SK-N-SH (cell line): ENCODE data around the gene ANKRD11. TPM values are rescaled to one million over a fixed set of nuclear protein-coding genes. Genes with fewer than 3 reads are reported as not detected.
A peak's percentile ranks its signal among the peaks of the same experiment; 100 is the strongest.

ENCODE experiments used
- CTCF ChIA-PET: fragments of 300-600, 350-600 bp; formaldehyde crosslinking; extraction: SDS; loops from one replicate; lab custom pipeline; 2021; lab: Yijun Ruan, JAX
- POLR2A ChIA-PET: fragments of 350-600 bp; sonication (Branson Sonifier 250); formaldehyde crosslinking; extraction: SDS; loops from one replicate; lab custom pipeline; 2020; ENCODE audit warnings: antibody characterized with exemption, inconsistent platforms; lab: Yijun Ruan, JAX
- DNase-seq: peaks from one replicate; pipeline ENCODE4 v3.0.0; 2012
- H2AFZ ChIP-seq: fragments of 200-600 bp; sonication (generic); 2 replicates; pipeline ENCODE4 v1.8.1; 2016; ENCODE audit warnings: antibody characterized with exemption, mild to moderate bottlenecking, low read depth
- H3F3A ChIP-seq: fragments of 200-600 bp; sonication (generic); replicated peaks from 2 replicates; pipeline ENCODE3; 2016; ENCODE audit warnings: antibody characterized with exemption, mild to moderate bottlenecking; ENCODE audit not compliant: insufficient read depth
- H3K27ac ChIP-seq, 2 experiments: fragments of 200-500 bp in 1 of 2; fragments of 200-600 bp in 1 of 2; sonication (Bioruptor generic) in 1 of 2; sonication (generic), shearing (Covaris generic) in 1 of 2; 2 replicates each; pipeline versions ENCODE4 v1.5.1 to v1.6.1; 2014 to 2016; ENCODE audit warnings: low read depth in 2 of 2, inconsistent platforms in 1 of 2, low read length in 1 of 2, mild to moderate bottlenecking in 1 of 2, mixed read lengths in 1 of 2
- H3K27me3 ChIP-seq: fragments of 200-600 bp; sonication (generic), shearing (Covaris generic); 2 replicates; pipeline ENCODE4 v1.6.1; 2016; ENCODE audit warnings: mixed run types; ENCODE audit not compliant: insufficient read depth
- H3K36me3 ChIP-seq, 2 experiments: fragments of 200-500 bp in 1 of 2; fragments of 200-600 bp in 1 of 2; sonication (Bioruptor generic) in 1 of 2; sonication (generic) in 1 of 2; replicated peaks in 1 of 2; 2 replicates each; pipeline versions ENCODE3 to v1.5.1; 2014 to 2016; ENCODE audit warnings: low read length in 1 of 2, mild to moderate bottlenecking in 1 of 2; ENCODE audit not compliant: insufficient read depth in 2 of 2, control insufficient read depth in 1 of 2
- H3K4me1 ChIP-seq, 2 experiments: fragments of 200-500 bp in 1 of 2; fragments of 200-600 bp in 1 of 2; sonication (Bioruptor generic) in 1 of 2; sonication (generic), shearing (Covaris generic) in 1 of 2; 2 replicates each; pipeline versions ENCODE4 v1.5.1 to v1.6.1; 2014 to 2016; ENCODE audit warnings: low read depth in 1 of 2, low read length in 1 of 2, mixed run types in 1 of 2; ENCODE audit not compliant: insufficient read depth in 2 of 2, control insufficient read depth in 1 of 2
- H3K4me2 ChIP-seq: fragments of 200-600 bp; sonication (generic), shearing (Covaris generic); 2 replicates; pipeline ENCODE4 v1.6.1; 2017; ENCODE audit warnings: mixed run types
- H3K4me3 ChIP-seq, 2 experiments: fragments of 200-500 bp in 1 of 2; fragments of 200-600 bp in 1 of 2; sonication (Bioruptor generic) in 1 of 2; sonication (generic), shearing (Covaris generic) in 1 of 2; 2 replicates each; pipeline versions ENCODE4 v1.5.1 to v1.8.1; 2014 to 2016; ENCODE audit warnings: low read depth in 2 of 2, inconsistent platforms in 1 of 2, low read length in 1 of 2, mild to moderate bottlenecking in 1 of 2, mixed read lengths in 1 of 2, moderate library complexity in 1 of 2
- H3K79me2 ChIP-seq: fragments of 200-600 bp; sonication (generic); 2 replicates; pipeline ENCODE4 v1.8.1; 2017; ENCODE audit warnings: mild to moderate bottlenecking; ENCODE audit not compliant: insufficient read depth
- H3K9ac ChIP-seq: fragments of 200-600 bp; sonication (generic); 2 replicates; pipeline ENCODE4 v1.6.1; 2017; ENCODE audit warnings: mixed run types
- H3K9me2 ChIP-seq: fragments of 200-600 bp; sonication (generic); 2 replicates; pipeline ENCODE4 v1.6.1; 2017; ENCODE audit warnings: mixed run types
- H3K9me3 ChIP-seq: fragments of 200-600 bp; sonication (generic); 2 replicates; pipeline ENCODE4 v1.6.1; 2017; ENCODE audit warnings: mixed run types, mild to moderate bottlenecking, moderate library complexity
- H4K20me1 ChIP-seq: fragments of 200-600 bp; sonication (generic); 2 replicates; pipeline ENCODE4 v1.6.1; 2017; ENCODE audit warnings: mild to moderate bottlenecking, mixed run types; ENCODE audit not compliant: insufficient read depth
- CHD2 ChIP-seq: fragments of 150-350 bp; IDR thresholded peaks from 2 replicates; pipeline ENCODE4 v1.6.1; 2018; ENCODE audit warnings: low read length; ENCODE audit not compliant: partially characterized antibody
- ELF1 ChIP-seq: IDR thresholded peaks from 2 replicates; pipeline ENCODE4 v1.4.0; 2012
- EP300 ChIP-seq, 2 experiments: IDR thresholded peaks; 2 replicates each; pipeline versions ENCODE4 v1.4.0 to v1.6.1; 2012; ENCODE audit warnings: borderline replicate concordance in 1 of 2, low read depth in 1 of 2, low read length in 1 of 2
- FOXM1 ChIP-seq: IDR thresholded peaks from 2 replicates; pipeline ENCODE4 v1.4.0; 2012; ENCODE audit warnings: low read depth, mild to moderate bottlenecking
- GATA2 ChIP-seq: sonication (generic); formaldehyde crosslinking; IDR thresholded peaks from 2 replicates; pipeline ENCODE4 v1.5.0; 2020; ENCODE audit warnings: mild to moderate bottlenecking, missing genetic modification reagents
- JUND ChIP-seq: IDR thresholded peaks from 2 replicates; pipeline ENCODE4 v1.4.0; 2012
- MAX ChIP-seq: IDR thresholded peaks from 2 replicates; pipeline ENCODE4 v1.4.0; 2012; ENCODE audit warnings: low read depth
- MEF2A ChIP-seq: IDR thresholded peaks from 2 replicates; pipeline ENCODE4 v1.4.0; 2012; ENCODE audit warnings: low read depth, borderline replicate concordance
- MXI1 ChIP-seq: IDR thresholded peaks from 2 replicates; pipeline ENCODE4 v1.6.1; 2012; ENCODE audit warnings: mild to moderate bottlenecking, low read depth, low read length, improper control_type of control experiment
- NRF1 ChIP-seq: IDR thresholded peaks from 2 replicates; pipeline ENCODE4 v1.6.1; 2012; ENCODE audit warnings: low read depth, mild to moderate bottlenecking, low read length
- RCOR1 ChIP-seq: fragments of 150-350 bp; IDR thresholded peaks from 2 replicates; pipeline ENCODE4 v1.6.1; 2017; ENCODE audit warnings: antibody characterized with exemption, low read length
- RXRA ChIP-seq: IDR thresholded peaks from 2 replicates; pipeline ENCODE4 v1.4.0; 2012; ENCODE audit warnings: low read depth, mild to moderate bottlenecking, borderline replicate concordance
- SIN3A ChIP-seq: IDR thresholded peaks from 2 replicates; pipeline ENCODE4 v1.6.1; 2012; ENCODE audit warnings: low read depth, mild to moderate bottlenecking, low read length, moderate library complexity, borderline replicate concordance
- SMC3 ChIP-seq: IDR thresholded peaks from 2 replicates; pipeline ENCODE4 v1.6.1; 2012; ENCODE audit warnings: low read depth, low read length, improper control_type of control experiment
- TEAD4 ChIP-seq: IDR thresholded peaks from 2 replicates; pipeline ENCODE4 v1.4.0; 2012; ENCODE audit warnings: mild to moderate bottlenecking, borderline replicate concordance; ENCODE audit not compliant: insufficient read depth
- USF2 ChIP-seq: fragments of 150-350 bp; IDR thresholded peaks from 2 replicates; pipeline ENCODE4 v1.6.1; 2017; ENCODE audit warnings: antibody characterized with exemption, low read length, low read depth, borderline replicate concordance
- ZBTB33 ChIP-seq: IDR thresholded peaks from 2 replicates; pipeline ENCODE4 v1.4.0; 2012; ENCODE audit warnings: low read depth, borderline replicate concordance
- WGBS: methylation state at CpG from one replicate; pipeline ENCODE4 v1.1.6; 2017; ENCODE audit warnings: low lambda C conversion rate; 5-methylcytosine and 5-hydroxymethylcytosine counted together
- polyA plus RNA-seq, 3 experiments: library from polyadenylated mRNA; depleted of rRNA; stranded (reverse); fragments of >200 nt; gene quantifications; 2 replicates each; pipeline ENCODE4 v1.2.3, GENCODE V29; 2012

ANKRD11 gene
- polyA plus RNA-seq, 1 of the 3 experiments (the other 2 are of a cell fraction), result 50.2 TPM

- no peaks in the 10 kb centered on the region for H3K9me3 ChIP-seq
- H3K27ac ChIP-seq, result peak overlapping the region in 1 of 2 experiments; percentile 16; a peak in 1 of 4 replicates
- no peak overlapping the region for H3K4me2 ChIP-seq
- peaks cover 99% of the 10 kb centered on the region for H4K20me1 ChIP-seq
- H3K9me2 ChIP-seq, result no peaks in the 10 kb centered on the region
- DNase-seq, result no peak
- ChIA-PET CTCF (interaction anchor here (1.0 to 1.8 kb wide), 5 partner anchors 11 to 110 kb away, joined by 3 to 5 read pairs (median 4); no protein-coding TSS in a partner anchor), POLR2A (no interaction called here)
- WGBS, result 88% methylated on average over 28 of the region's 32 CpGs
- H3K4me1 ChIP-seq, result peaks cover 17 to 30% of the 10 kb centered on the region in 2 experiments; a peak in 3 of 4 replicates
- H3K9ac ChIP-seq, result no peak overlapping the region
- peaks cover 100% of the 10 kb centered on the region for H3K79me2 ChIP-seq
- TF ChIP-seq TEAD4 (no peak), USF2 (no peak), JUND (no peak), NRF1 (no peak), MXI1 (no peak), MEF2A (no peak), RXRA (no peak), SIN3A (no peak), FOXM1 (no peak), GATA2 (CRISPR knock-in tag) (no peak), SMC3 (no peak), MAX (no peak), EP300 (IDR thresholded peaks at IDR 0.05; ENCODE audit: borderline replicate concordance in 1 of 2, low read depth in 1 of 2, low read length in 1 of 2) (no peak), RCOR1 (no peak), ELF1 (no peak), CHD2 (no peak), ZBTB33 (no peak)
- peaks cover 3% of the 10 kb centered on the region for H3F3A ChIP-seq
- no peaks in the 10 kb centered on the region for H3K27me3 ChIP-seq
- H3K4me3 ChIP-seq, result no peak overlapping the region
- no peak overlapping the region for H2AFZ ChIP-seq
- peaks cover 6 to 7% of the 10 kb centered on the region in 2 experiments for H3K36me3 ChIP-seq
These were observed 116.8 kb downstream of the ANKRD11 start for GRCh38 chr16:89373355-89374110.
